ENCODE results near the gene CACNB1. TPM values are rescaled to one million over a fixed set of nuclear protein-coding genes. Genes with fewer than 3 reads are reported as not detected.

Gene CACNB1
- total RNA-seq, 1 donor from 2014 or later: 13.8 TPM

DNA sequence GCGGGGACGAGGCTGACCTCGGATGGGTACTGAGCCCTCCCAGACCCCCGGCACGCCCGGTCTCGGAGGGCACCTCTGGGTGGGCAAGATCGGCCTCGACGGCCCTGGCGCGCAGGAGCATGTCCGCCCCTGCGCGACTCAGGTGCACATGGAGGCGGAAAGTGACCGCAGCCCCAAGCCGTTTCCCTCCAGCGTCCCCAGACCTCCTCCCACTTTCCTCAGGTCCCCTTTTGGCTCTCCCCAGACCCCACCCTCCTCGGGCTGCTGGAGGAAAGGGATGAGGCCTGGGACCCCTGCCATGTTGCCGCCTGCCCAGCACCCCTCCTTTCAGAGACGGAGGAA is 12.6 kb upstream of the CACNB1 start:
- no peak for DNase-seq (ENCODE audit: low spot score, unreplicated experiment)
- no peak overlapping the region for H3K27ac Mint-ChIP-seq
- H3K9me3 Mint-ChIP-seq (ENCODE audit: low read depth): no peaks in the 10 kb centered on the region
- TF ChIP-seq, protein P1, sequence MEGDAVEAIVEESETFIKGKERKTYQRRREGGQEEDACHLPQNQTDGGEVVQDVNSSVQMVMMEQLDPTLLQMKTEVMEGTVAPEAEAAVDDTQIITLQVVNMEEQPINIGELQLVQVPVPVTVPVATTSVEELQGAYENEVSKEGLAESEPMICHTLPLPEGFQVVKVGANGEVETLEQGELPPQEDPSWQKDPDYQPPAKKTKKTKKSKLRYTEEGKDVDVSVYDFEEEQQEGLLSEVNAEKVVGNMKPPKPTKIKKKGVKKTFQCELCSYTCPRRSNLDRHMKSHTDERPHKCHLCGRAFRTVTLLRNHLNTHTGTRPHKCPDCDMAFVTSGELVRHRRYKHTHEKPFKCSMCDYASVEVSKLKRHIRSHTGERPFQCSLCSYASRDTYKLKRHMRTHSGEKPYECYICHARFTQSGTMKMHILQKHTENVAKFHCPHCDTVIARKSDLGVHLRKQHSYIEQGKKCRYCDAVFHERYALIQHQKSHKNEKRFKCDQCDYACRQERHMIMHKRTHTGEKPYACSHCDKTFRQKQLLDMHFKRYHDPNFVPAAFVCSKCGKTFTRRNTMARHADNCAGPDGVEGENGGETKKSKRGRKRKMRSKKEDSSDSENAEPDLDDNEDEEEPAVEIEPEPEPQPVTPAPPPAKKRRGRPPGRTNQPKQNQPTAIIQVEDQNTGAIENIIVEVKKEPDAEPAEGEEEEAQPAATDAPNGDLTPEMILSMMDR (IDR thresholded peaks at IDR 0.05; ENCODE audit: unreplicated experiment): no peak
- H3K36me3 Mint-ChIP-seq (ENCODE audit: insufficient read depth): no peaks in the 10 kb centered on the region
- no peak overlapping the region for H3K4me3 Mint-ChIP-seq (ENCODE audit: low read depth)
- peaks cover 2% of the 10 kb centered on the region for H3K4me1 Mint-ChIP-seq (ENCODE audit: low read depth)
- peaks cover 64% of the 10 kb centered on the region for H3K27me3 Mint-ChIP-seq

DNA sequence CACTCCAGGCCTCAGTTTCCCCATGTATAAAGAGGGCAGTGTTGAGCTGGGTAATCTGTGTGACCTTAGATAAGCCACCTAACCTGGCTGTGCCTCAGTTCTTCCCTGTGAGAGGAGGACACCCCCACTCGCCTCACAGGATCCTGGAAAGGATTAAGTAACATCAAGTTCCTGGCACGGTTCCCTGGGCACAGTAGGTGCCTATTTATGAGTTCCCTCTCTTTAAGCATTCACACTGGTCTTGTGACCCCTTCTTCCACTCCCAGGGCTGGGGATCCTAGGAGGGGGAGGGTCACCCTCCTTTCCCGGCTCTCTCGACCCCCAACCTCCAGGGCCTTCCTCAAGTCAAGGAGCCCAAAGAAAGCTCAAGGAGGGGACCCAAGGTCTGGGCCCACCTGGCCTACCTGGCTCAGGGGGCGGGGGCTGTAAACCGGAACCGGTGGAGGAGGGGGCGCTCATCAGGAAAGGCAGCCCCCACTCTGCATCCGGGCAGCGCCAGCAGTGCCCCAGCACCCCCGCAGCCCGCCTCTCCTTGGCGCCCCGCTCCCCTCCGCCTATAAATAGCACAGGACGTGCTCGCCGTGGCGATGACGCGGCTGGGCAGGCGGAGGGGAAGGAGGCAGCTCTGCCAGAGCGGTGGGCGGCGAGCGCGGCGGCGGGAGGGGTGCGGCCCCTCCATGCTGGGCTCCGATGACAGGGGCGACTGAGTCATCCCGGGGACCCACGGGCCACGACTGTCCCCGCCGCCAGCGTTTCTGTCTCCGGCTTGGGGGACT is 12.0 kb upstream of the CACNB1 start:
- no peaks in the 10 kb centered on the region for H3K9me3 Mint-ChIP-seq (ENCODE audit: low read depth)
- H3K36me3 Mint-ChIP-seq (ENCODE audit: insufficient read depth): peaks cover 5% of the 10 kb centered on the region
- H3K4me3 Mint-ChIP-seq (ENCODE audit: low read depth): no peak overlapping the region
- no peak overlapping the region for H3K27ac Mint-ChIP-seq
- peaks cover 61% of the 10 kb centered on the region for H3K27me3 Mint-ChIP-seq
- H3K4me1 Mint-ChIP-seq (ENCODE audit: low read depth): peaks cover 2% of the 10 kb centered on the region
- TF ChIP-seq, protein P1 (IDR thresholded peaks at IDR 0.05; ENCODE audit: unreplicated experiment): no peak
- DNase-seq (ENCODE audit: low spot score, unreplicated experiment): no peak

DNA sequence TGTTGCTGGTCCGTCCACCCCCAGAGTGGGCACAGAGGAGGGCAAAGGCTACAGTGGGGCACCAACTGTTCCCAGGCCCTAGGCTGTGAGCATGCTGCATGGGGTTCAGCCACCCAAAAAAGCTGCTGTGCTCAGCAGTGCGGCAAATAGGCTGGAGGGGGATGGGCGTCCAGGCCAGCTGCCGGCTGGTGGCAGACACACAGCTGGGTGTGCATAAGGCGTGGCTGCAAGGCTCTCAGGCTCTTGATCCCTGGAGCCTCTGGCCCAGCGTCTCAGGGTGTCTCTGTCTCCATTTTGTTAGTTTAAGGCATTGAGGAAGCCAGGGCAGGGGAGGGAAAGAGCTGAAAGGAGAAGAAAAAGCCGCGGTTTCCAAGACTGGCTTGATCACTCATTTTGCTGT is 11.4 kb upstream of the CACNB1 start:
- H3K27me3 Mint-ChIP-seq: peaks cover 56% of the 10 kb centered on the region
- peaks cover 2% of the 10 kb centered on the region for H3K4me1 Mint-ChIP-seq (ENCODE audit: low read depth)
- DNase-seq (ENCODE audit: low spot score, unreplicated experiment): no peak
- no peaks in the 10 kb centered on the region for H3K9me3 Mint-ChIP-seq (ENCODE audit: low read depth)
- H3K36me3 Mint-ChIP-seq (ENCODE audit: insufficient read depth): peaks cover 9% of the 10 kb centered on the region
- no peak overlapping the region for H3K4me3 Mint-ChIP-seq (ENCODE audit: low read depth)
- TF ChIP-seq, protein P1 (IDR thresholded peaks at IDR 0.05; ENCODE audit: unreplicated experiment): no peak
- H3K27ac Mint-ChIP-seq: no peak overlapping the region

DNA sequence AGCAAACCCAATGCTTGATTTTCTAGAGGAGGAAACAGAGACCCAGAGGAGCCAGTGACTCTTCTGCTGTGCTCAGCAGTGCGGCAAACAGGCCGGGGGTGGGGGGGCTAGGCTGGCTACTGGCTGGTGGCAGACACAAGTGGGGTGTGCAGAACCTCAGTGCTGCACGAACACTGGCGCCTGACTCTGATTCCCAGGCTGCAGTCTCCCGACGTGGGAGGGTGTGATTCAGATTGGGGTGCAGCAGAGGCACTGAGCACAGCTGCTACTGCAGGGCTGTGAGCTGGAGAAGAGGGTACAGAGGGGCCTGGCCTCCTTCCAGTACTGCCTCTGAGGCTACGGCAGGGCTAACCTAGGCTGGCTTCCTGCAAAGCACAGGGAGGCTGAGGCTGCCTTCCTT is 10.7 kb upstream of the CACNB1 start:
- Mint-ChIP-seq H3K9me3 (ENCODE audit: low read depth) (no peaks in the 10 kb centered on the region), H3K27ac (no peak overlapping the region), H3K4me1 (ENCODE audit: low read depth) (peaks cover 2% of the 10 kb centered on the region), H3K36me3 (ENCODE audit: insufficient read depth) (peaks cover 13% of the 10 kb centered on the region), H3K4me3 (ENCODE audit: low read depth) (no peak overlapping the region), H3K27me3 (peaks cover 50% of the 10 kb centered on the region)
- DNase-seq (ENCODE audit: low spot score, unreplicated experiment): no peak
- TF ChIP-seq, protein P1 (IDR thresholded peaks at IDR 0.05; ENCODE audit: unreplicated experiment): no peak

DNA sequence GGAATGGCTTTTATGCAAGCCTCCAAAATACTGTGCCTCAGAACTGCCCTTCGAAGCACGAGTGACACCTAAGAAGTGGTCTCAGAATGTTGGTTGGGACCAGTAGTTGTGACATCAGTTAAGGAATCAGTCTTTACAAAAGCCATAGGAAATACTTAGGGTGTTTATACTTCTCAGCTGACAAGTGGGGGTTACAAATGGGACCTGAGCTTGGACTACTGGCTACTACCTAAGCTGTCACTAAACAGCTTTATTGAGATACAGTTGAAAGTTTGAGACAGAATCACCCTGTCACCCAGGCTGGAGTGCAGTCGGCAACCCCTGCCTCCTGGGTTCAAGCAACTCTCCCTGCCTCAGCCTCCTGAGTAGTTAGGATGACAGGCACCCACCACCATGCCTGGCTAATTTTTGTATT is 7.7 kb upstream of the CACNB1 start:
- H3K9me3 Mint-ChIP-seq (ENCODE audit: low read depth): no peaks in the 10 kb centered on the region
- no peak overlapping the region for H3K27ac Mint-ChIP-seq
- peaks cover 23% of the 10 kb centered on the region for H3K27me3 Mint-ChIP-seq
- H3K4me1 Mint-ChIP-seq (ENCODE audit: low read depth): peaks cover 11% of the 10 kb centered on the region
- TF ChIP-seq, protein P1 (IDR thresholded peaks at IDR 0.05; ENCODE audit: unreplicated experiment): no peak
- no peak overlapping the region for H3K4me3 Mint-ChIP-seq (ENCODE audit: low read depth)
- no peak for DNase-seq (ENCODE audit: low spot score, unreplicated experiment)
- H3K36me3 Mint-ChIP-seq (ENCODE audit: insufficient read depth): peaks cover 28% of the 10 kb centered on the region
